ENCODE results near the gene ZNF526.

GRCh38 chr19:42234364-42234763 is 14.3 kb downstream of the ZNF526 start:
- no peak for TF ChIP-seq TARDBP (IDR thresholded peaks at IDR 0.05)
- no peak for TF ChIP-seq SP1 (IDR thresholded peaks at IDR 0.05)
- no peak for TF ChIP-seq HDGF (IDR thresholded peaks at IDR 0.05; ENCODE audit: borderline replicate concordance)

All from HEK293T (cell line).